Fibroblast of skin of left quadriceps (primary cell): Measurements from ENCODE around the gene DHDDS.
"Not testable (repeated sequence)": the region's sequence is repeated elsewhere in the genome, so short reads cannot be mapped to it uniquely, and the experiment has no call there.

ENCODE experiments used
- DNase-seq, 2 experiments: peaks; one replicate each; pipeline ENCODE4 v3.0.0-alpha.2; 2013; ENCODE audit warnings: low read depth in 2 of 2

The DHDDS gene, protein sequence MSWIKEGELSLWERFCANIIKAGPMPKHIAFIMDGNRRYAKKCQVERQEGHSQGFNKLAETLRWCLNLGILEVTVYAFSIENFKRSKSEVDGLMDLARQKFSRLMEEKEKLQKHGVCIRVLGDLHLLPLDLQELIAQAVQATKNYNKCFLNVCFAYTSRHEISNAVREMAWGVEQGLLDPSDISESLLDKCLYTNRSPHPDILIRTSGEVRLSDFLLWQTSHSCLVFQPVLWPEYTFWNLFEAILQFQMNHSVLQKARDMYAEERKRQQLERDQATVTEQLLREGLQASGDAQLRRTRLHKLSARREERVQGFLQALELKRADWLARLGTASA

DNA sequence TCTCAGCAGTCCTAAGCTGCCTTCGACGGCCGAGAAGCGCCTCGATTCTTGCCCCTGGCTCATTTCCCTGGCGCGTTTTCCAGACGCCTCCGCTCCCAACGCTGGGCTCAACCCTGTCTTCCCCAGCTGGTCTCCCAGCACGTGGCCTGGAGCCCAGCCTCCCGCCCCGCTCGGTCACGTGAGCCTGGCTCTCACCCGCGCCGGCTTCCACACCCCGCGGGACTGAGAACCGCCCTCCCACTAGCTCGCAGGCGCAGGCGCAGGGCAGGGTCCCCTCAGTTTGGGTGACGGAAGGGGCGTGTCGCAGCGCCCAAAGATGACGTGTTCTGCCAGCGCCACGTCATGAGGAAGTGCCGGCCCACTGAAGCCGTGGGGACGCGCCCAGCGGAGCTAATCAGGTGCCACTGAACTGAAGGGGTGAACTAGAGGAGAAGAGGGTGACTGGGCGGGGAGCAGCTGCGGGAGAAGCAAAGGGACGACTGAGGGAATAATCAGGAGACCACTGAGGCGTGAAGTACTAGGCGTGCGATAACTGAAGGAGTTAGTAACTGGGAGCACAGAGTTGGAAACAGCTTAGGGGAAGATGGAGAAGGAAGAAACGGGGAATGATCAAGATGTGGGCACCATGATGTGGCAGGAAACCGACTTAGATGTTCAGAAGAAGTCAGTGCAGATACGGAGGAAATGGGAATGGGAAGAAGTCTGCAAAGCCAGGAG is at the start of gene DHDDS:
Gene DHDDS (plus strand): TSS at position 343 of the 717 bp plus-strand sequence. CDS start 625 bp downstream, outside the sequence.
- peak; percentile 96 for DNase-seq

DNA sequence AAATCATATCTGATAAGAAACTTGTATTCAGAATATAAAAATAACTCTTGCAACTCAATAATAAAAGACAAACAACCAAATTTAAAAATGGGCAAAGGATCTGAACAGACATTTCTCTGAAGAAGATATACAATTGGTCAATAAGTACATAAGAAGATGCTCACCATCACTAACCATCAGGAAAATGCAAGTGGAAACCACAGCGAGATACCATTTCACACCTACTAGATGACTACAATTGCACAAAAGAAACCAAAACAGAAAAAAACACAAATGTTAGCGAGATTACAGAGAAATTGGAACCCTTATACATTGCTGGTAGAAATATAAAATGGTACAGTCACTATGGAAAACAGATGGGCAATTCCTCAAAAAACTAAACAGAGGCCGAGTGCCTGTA is 48.0 kb upstream of the DHDDS start:
- DNase-seq, result no peak

DNA sequence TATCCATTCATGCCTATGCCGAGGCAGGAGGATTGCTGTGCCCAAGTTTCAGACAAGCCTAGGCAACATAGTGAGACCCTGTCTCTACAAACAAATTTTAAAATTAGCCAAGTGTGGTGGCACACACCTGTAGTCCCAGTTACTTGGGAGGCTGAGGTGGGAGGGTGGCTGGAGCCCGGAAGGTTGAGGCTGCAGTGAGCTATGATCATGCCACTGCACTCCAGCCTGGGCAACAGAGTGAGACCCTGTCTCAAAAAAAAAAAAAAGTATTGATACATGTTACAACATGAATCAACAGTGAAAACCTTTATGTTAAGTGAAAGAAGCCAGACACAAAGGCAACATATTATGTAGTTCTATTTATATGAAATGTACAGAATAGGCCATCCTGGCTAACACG is 47.1 kb upstream of the DHDDS start:
- DNase-seq, result not testable (repeated sequence)

DNA sequence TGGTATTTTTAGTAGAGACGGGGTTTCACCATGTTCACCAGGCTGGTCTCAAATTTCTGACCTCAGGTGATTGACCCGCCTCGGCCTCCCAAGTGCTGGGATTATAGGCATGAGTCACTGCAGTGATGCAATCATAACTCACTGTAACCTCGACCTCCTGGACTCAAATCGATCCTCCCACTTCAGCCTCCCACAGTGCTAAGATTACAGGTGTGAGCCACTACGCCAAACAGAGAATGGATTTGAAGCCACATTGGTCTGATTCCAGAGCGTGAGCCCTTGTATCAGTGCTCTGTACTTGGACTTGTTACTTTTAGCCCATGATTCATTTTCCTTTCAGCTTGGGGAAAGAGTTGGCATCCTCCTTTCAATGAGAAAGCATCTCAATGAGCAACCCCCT is 44.7 kb upstream of the DHDDS start:
- DNase-seq, result no peak

DNA sequence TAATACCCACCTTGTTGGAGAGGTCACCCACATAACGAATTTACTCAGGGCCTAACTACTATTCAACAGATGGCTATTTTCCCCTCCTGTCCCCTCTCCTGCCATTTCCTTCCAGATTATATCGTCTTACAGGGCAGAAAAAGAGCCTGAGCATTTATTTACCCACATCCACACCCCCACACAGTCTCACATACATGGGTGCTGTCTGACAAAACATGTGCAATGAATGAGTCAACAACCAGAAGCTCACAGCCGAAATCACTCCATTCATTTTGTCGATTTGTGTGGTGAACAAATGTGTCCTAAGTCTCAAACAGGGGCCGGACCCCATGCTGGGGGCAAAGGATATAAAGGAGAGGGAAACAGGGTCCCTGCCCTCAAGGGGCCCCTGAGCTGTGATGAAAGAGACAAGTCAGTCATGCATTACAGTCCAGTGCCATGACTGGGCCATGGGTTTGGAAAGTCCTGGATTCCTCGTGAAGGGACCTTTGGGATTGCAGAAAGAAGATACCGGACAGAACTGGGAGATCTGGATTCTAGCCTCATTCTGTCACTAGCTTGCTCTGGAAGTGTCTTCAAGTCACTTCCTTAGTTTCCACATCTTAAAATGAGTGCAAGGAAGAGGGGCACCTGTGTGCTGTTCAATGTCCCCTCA is 43.2 kb upstream of the DHDDS start:
- DNase-seq, result no peak

DNA sequence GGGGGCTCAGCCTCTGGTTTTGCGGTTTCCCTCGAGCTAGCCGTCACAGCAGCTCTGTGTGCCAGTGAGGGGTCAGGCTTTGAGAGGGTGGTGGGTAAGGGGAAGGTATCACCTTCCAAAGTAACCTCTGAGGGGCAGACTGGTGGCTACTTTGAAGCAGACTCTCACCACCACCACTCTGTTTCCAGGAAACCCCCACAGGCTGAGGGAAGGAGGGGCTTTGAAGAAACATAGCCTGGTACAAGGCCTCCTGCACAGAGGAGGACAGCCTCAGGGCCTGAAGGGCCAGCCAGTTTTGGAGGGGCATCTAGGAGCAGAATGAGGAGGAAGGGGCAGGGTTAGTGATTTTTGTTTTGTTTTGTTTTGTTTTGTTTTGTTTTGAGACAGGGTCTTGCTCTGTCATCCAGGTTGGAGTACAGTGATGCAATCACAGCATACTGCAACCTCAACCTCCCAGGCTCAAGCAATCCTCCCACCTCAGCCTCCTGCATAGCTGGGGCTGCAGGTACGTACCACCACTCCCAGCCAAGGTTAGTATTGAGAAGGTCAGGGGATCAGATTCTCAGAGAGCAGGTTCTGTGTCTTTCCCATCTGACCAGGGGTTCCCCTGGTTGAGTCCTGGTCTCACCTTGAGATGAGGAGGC is 42.4 kb upstream of the DHDDS start:
- DNase-seq, result no peak

DNA sequence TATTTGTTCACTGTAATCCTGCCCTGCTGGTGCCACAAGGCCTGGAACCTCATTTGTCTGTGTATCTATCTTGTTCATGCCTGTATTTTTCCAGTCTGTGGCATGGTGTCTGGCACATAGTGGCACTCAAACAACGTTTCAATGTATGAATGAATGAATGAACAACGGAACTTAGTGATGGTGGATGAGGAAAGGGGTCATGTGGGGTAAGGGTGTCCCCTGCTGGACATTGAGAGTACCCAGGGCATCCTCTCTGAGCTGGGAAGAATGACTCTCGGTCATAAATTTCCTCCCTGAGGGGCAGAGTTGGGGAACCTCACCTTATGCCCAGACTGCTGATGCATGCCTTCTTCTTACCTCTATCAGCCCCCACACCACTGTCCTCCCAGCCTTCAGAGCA is 40.7 kb upstream of the DHDDS start:
- DNase-seq, result no peak

DNA sequence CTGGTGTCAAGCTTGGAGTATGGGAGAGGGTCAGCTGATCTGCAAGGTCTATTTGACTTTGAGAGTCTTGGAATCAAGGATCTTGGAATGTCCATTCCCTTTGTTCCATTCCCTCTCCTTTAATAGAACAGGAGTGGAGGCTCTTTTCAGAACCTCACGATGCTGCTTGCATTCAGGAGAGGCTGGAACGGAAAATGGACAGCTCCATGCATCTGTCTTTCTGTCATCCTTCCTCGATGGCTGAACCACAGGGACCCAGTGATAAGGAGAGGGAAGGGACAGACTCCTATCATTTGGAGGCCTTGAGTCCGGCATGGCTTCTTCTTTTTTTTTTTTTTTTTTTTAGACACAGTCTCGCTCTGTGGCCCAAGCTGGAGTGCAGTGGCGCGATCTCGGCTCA is 36.4 kb upstream of the DHDDS start:
- DNase-seq, result no peak

DNA sequence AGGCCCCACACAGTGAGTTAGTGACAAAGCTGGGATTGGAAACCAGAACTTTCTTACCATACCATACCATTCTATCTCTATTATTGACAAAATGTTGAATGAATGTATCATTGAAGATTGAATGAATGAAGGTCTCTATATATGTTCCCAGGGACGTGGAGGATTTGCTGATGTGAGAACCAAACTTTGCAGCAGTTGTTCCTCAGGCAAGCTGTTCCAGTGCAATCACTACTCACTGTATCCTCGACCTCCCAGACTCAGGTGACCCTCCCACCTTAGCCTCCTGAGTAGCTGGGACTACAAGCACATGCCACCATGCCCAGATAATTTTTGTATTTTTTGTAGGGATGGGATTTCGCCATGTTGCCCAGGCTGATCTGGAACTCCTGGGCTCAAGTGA is 33.1 kb upstream of the DHDDS start:
- no peak for DNase-seq

DNA sequence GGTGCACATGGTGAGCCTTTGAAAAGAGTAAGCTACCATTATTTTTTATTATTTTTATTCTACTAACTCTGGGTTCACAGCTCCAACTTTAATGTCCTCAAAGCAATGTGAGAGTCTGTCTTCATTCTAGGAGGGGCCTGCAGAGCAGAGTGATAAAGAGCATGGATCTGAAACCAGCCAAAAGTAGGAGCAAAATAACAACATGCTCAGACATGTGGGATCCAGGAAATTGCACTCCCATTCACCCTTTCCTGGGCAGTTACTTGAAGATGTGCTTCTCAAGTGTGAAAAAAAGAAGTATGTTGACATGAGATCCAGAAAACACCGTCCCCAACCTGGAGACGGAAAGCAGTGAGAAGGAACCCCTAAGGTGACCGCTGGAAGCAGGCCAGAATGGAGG is 30.2 kb upstream of the DHDDS start:
- DNase-seq, result no peak

DNA sequence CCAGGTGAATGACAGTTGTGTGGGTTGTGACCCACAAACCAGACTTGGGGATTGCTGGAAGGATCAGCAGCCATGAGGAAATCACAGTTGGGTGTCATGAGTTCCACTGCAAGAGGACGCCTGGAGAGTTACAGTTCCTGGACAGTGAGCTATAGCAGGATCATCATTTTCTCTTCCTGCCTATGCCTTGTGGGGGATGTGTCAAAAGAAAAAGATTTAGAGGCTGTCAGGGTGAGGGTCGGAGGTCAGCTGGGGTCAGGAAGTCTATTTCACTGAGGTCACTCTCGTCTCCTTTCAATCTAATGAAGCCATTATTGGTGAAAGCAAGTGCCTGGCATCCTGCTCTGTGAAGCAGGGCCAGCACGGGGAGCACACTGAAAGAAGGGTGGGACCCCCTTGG is 28.5 kb upstream of the DHDDS start:
- no peak for DNase-seq

DNA sequence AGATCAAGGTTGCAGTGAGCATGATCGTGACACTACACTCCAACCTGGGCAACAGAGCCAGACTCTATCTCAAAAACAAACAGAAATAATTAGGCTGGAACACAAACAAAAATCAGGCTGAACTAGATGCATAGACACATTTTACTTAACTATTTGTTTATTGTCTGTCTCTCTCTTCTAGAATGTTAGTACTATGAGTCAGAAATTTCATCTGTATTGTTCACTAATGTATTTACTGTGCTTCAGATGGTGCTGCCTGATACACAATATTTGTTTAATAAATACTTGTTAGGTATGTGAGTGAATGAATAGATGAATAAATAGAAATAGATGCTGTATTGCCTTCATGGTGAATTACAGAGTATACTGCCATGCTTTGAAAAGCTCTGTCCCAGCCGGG is 27.5 kb upstream of the DHDDS start:
- no peak for DNase-seq

DNA sequence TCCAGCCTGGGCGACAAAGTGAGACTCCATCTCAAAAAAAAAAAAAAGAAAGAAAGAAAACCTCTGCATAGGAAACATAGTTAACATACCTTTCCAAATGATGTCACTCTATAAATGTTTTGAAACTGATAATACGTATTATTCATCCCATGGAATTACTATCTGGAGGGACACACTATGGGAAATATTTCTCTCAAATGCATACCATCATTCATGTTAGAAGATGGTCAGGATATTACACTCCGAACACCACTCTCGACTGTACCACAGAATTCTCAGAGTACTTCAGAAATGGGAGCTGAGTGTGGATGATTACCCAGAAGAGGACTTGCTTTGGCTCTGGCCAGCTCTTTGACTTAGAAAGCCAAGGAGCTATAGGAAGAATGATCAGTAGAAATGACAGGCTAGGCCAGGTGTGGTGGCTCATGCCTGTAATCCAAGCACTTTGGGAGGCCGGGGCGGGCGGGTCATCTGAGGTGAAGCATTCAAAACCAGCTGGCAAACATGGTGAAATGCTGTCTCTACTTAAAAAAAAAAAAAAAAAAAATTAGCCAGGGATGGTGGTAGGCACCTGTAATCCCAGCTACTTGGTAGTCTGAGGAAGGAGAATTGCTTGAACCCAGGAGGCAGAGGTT is 26.7 kb upstream of the DHDDS start:
- peak in 1 of 2 experiments; percentile 23 for DNase-seq

DNA sequence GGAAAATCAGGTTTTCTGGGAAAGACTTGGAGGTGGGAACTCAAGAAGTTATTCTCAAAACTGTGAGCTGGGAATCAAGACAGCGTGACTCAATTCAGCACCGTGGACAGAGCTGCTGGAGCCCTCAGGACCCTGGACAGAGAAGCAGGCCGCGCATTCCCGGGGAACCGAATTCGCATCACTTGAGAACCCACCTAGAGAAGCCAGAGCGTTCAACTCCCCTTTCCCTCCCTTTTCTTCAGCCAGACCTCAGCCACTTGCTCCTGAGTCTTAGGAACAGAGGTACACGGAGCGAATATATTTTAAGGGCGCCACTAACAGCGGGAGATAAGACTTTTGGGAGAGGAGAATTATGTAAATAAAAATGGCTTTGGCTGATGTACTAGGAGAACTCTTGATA is 23.5 kb upstream of the DHDDS start:
- DNase-seq, result peak; percentile 39 to 49

DNA sequence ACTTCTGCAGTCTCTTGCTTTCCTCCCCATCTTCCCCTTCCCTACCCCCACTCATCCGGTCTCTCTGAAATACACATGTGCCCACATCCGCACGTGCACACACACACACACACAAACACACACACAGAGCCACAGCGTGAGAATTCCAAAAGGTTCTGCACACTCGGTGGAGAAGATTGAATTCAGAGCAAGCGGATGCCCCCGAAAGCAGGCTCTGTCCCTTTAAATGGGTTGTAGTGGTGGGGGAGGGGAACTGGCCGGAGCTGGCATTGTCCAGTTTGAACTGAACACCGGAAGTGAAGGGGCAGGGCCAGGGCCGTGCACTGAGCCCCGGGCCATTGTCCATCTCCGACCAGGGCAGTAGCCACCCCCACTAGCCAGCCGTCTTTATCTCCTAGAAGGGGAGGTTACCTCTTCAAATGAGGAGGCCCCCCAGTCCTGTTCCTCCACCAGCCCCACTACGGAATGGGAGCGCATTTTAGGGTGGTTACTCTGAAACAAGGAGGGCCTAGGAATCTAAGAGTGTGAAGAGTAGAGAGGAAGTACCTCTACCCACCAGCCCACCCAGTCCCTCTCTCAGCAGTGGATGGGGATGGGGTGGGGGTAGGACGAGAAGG is 22.8 kb upstream of the DHDDS start:
- no peak for DNase-seq

DNA sequence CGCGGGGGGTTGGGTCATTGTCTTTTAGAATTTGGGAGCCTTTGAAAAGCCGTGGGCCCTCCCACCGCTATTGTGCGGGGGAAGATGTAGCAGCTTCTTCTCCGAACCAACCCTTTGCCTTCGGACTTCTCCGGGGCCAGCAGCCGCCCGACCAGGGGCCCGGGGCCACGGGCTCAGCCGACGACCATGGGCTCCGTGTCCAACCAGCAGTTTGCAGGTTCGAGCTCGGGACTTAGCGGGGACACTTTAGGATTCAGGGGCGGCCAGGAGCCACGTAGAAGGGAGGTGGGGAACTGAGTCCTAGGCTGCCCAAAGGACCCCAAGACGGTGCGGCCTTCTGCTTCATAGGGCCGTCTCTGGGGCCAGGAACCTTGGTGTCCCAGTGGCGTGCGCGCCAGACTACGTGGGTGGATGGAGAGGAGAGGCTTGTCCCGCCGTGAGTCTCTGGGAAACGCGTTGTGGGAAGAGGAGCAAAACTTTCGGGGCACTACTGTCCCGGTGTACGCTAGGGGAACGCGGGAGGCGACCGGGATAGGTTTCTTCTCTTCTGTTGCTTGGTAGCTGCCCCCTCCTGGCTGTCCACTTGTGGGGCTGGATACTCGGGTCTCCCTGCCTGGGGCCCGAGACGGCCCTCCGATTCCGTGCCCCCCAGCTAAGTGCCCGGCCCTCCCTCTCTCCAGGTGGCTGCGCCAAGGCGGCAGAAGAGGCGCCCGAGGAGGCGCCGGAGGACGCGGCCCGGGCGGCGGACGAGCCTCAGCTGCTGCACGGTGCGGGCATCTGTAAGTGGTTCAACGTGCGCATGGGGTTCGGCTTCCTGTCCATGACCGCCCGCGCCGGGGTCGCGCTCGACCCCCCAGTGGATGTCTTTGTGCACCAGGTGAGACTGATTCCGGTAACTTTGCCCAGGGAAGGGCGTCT is 21.2 kb upstream of the DHDDS start, which contains the start of gene LIN28A:
Gene LIN28A (plus strand): TSS at position 112 of the 918 bp plus-strand sequence. CDS start 75 bp downstream, at position 187.
- DNase-seq, result no peak

DNA sequence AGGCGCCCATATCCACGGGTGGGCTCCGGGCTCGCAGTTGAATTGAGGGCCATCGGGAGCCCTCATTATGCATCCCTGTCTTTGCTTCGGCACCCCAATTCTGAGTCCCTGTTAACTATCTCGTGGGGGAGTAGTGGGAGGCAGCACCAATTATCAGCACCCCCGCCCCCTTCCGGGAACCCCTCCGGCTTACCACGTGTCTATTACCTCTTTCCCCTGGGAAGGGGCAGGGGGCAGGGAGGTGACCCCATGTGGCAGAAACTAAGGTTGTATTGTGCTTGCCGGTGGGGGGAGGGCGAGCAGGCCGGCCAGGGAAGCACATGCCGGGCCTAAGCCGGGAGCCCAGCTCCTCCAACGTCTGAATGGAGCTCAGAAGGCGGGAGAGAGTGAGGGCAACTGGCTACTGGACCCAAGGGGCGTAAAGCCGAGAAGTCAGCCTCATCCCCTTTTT is 20.5 kb upstream of the DHDDS start:
- no peak for DNase-seq

DNA sequence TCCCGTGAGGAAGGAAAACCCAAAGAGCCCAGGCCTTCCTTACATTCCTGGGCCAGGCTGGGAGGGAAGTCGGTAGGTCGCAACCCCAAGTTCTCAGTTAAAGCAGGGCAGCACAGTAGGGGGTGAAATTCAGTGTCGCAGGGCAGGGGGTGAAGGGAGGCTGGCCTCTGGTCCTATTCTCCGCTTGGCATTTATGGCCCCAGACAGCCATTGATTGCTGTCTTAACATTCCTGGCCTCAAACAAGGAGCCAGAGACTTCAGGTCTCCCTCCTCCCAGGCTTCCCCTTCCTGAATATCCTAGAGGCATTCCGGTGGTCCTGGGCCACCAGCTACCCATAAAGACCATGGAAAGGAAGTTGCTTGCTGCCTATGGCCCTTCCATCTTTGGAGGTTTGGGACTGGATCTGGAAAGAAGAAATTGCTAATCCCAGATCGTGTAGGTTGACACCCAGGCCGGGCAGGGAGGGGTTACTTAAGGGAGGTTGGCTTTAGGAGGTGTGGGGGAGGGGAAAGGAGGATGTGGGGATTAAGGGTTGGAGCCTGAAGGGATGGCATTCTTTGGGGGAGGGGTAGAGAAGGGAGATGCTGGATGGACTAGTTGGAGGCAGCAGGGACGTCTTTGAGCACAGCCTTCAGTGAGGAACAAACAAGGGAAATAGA is 19.8 kb upstream of the DHDDS start:
- no peak for DNase-seq

DNA sequence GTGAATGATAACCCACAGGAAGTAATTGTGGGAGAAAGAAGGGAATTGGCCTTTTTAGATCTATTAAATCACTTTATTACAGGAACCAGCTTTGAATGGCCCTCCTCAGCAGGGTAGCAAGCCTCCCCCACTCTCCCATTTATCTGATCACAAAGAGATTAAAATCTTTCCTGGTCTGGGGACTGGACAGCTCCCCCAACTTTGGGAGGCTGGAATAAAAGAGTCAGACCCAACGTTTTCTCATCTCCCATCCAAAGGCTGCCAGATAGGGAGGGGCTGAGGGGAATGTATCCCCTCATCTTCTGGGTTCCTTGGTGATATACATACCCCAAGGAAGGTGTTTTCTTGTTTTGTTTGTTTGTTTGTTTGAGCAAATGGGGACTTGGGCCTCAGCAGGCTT is 19.1 kb upstream of the DHDDS start:
- DNase-seq, result no peak
